Measurements from ENCODE around the gene PAPOLB.

Gene PAPOLB

DNA sequence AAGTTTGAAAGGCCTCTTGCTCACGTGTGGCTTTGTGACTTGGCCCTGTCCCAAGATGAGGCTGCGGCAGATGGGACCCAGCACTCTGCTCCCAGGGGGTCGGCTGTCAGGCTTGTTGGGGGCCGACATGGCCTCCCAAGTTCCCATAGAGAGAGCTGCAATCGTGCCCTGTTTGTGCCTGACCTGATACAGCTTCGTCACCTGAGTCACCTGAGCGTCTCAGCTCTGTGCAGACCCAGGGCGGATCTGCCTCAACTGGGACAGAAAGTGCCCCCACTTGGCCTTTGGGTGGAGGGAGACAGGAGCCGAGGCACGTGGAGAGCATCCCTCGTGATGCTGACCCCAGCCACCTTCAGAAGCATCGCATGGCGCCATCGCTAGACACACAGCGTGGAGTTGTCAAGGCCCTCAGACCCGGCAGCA is 21.7 kb downstream of the PAPOLB start:
- DNase-seq = no peak

DNA sequence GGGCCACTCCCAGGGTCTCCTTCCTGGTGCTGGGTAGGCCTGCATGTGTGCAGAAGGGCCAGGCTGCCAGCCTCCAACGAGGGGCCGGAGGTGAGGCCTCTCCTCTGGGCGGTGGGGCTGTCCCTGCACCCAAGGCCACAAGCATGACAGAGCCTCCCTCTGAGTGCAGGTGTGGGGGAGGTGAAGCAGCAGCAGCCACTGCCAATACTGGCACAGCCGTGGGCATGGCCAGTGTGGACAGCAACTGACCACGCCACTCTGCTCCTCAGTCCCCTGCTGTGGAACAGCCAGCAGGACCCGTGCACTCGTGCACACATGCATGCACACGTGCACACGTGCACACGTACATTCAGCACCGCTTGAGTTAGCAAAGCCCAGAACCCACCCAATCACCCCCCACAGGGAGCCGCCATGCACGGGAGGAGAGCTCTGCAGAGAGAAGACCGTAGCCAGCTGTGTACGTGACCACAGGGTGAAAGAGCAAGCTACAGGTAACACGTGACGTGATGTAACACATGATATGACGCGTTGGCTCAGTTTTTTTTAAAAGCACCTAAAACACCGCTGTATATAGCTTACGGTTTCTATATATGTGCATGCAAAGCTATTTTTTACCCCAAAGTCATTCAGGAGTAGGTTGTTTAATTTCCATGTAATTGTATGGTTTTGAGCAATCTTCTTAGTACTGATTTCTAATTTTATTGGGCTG is 23.1 kb downstream of the PAPOLB start:
- no peak for DNase-seq

GRCh38 chr7:4837803-4838625 is 23.8 kb downstream of the PAPOLB start:
- no peak for DNase-seq

GRCh38 chr7:4837041-4837802 is 24.6 kb downstream of the PAPOLB start:
- no peak for DNase-seq

DNA sequence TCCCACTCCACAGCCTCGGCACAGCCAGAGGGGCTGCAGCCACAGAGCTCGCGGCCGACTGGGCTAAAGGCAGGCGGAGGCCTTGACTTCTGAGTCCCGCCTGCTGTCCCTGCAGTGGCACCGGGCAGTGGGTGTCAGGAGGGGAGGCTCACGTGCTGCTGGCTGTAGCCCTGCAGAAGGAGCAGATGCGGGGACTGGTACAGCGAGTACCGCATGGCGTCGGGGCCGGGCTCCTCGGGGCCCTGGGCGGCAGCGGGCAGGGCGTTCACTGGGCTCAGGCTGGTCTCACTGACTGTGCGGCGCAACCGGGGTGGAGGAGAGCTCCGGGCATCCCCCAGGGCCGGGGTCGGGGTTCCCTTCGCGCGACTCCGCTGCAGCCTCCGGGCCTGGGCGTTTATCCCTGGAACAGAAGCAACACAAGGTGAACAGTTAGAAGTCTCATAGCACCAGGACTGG is 25.6 kb downstream of the PAPOLB start:
- DNase-seq = no peak

DNA sequence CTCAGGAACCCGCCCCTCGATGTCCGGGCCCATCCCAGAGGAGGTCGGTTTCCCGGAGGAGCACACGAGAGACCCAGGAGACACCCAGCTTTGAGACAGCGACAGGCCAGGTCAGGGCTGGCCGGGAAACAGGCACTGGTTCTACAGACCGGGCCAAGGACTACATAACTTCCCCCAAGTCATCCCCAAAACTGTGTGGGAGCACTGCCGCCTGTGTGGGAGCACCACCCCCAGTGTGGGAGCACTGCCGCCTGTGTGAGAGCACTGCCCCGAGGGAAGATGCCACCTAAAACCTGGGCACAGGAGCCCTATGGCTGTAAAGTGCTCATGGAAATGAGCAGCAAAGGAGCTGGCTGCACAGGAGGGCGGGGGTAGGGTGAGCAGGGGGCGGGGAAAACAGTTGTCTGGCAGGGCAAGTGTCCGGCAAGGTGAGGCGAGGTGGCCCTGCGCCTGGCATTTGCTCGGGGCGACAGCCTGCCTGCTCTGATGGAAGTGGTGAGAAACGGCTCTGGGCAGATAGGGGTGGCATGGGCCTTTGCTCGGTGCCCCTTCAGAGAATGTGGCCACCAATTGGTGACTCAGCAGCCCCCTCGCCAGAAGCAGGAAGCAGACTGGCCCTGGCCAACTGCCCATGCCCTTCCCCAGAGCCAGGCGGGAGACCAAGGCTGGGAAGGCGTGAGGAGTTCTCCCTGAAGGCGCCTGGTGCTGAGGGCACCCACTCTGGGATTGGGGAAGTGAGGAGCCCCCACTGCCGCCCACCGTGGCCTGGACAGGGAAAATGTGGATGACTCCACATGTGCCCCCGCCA is 26.2 kb downstream of the PAPOLB start:
- no peak for DNase-seq

- DNase-seq = no peak
Measured at GRCh38 chr7:4834601-4835397, 27.0 kb downstream of the PAPOLB start.

DNA sequence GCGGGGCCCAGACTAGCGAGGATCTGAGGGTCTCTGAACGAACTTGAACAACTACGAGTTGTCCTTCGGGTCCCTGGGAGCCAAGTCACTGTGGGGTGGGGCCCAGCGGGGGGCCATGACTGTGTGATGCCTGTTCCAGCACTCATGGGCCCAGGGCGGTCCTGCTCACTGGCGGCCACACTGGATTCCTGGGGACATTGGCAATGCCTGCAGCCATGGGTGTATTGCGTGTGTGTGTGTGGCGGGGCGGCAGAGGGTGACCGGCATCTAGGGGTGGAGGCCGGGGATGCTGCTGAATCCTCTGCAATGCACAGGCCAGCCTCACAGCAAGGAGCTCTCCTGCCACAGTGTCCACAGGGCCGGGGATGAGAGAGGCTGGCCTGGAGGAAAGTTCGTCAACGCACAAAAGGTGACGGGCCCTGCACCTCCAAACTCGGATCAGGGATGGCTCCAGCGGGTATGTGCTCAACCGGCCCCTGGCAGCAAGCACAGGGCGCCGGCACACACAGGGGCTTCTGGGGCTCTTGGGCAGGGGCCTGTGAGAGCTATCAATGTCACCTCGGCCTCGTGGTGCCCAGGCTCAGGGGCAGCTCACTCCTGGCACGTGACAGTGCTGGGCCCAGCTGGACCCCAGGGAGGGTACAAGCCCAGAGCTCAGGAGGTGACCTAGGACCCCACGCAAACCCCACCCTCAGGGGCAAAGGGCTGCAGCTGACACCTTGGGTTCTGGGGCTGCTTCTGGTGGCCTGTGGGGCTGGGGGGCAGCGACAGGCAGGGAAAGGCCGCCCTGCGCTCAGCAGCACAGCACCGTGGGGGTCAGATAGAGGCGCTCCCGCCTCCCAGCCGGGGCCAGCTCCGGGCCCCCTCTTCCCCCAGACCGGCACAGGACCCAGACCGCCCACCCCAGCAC is 27.9 kb downstream of the PAPOLB start:
- no peak for DNase-seq

DNA sequence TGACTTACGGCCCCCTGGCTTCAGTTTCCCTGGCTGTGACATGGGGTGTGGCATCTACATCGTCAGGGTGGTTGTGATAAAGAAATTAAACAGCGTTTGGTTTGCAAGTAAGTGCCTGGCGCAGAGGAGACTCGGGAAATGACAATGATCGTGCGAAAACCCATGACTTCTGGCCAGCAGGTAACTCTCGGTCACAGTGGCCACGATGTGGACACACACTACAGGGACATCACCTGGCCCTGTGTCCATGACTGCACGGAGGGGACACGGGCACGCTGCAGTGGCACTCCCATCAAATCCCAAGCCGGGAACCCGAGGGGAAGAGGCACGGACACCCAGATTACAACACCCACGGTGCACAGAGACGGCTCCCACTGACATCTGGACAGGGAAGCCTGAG is 28.7 kb downstream of the PAPOLB start:
- no peak for DNase-seq

- no peak for DNase-seq
Measured at GRCh38 chr7:4832711-4833110, 29.1 kb downstream of the PAPOLB start.

DNA sequence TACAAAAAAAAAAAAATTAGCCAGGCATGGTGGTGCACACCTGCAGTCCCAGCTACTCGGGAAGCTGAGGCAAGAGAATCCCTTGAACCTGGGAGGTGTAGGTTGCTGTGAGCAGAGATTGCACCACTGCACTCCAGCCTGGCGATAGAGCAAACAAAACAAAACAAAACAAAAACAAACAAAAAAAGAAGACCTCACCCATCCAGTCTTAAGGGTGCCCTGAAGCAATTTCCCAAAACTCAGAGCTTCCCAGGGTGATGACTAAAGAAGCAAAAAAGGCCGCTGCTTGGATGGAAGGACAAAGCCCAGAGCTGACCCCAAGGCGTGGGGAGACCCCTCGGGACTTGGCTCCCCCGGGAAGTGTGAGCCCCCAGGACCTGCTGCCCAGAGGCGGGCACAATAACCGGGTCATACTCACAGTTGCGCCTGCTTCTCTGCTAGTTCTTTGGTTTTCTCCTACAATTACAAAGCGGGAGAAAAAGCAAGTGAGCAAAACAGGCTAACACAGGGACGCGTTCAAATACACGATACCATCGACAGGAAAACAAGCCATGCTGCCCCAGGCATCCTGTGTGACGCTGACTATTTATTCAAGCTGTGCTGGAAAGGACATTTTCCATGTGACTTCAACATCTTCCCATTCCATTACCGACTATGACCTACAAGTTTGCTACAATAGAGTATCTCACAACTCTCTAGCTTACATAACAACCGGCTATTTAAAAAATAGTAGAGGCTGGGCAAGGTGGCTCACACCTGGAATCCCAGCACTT is 29.9 kb downstream of the PAPOLB start:
- DNase-seq = no peak

- DNase-seq = no peak
Measured at GRCh38 chr7:4830176-4830575, 31.7 kb downstream of the PAPOLB start.

DNA sequence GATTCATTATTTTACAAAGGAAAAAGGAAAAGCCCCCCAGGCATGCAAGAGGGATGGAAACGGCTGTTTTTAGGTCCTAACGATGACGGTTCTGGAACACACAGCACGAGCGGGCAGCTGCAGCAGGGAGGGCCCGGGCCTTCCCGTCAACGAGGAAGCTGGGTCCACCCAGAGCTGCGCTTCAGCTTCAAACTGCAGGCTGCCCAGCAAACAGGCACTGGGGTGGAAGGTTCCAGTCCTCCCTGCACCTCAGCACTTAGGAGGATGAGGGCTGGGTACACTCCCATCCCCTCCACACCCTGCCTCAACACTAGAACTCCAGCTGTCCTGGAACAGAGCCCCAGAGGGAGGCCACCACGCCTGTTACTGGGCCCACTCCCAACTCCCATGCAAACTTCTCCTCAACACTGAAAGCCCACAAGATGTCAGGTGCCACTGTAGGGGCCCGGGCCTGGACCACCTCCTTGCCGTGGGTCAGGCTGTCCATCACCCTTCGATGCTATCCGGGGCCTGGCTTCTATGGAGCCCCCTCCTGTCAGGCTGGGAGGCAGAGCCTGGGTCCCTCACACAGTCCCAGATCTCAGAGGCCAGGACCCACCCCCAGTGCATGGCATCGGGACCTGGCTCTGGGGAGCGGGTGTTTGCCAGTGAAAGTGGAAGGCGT is 33.0 kb downstream of the PAPOLB start:
- no peak for DNase-seq

DNA sequence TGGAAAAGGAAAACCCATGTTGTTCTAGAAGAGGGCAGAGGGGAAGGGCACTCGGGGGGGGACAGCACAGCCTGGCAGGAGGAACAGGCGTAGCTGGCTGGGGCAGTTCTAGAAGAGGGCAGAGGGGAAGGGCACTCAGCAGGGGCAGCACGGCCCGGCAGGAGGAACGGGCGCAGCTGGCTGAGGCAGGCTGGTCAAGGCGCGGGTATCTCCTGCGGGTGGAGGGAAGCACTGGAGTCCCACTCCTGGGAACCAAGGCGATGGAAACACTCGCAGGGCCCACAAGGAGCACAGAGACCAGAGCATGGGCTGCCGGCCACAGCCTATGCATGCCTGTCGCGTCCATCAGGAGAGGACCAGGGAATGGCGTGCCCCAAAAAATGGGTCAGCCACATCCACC is 36.7 kb downstream of the PAPOLB start:
- no peak for DNase-seq

DNA sequence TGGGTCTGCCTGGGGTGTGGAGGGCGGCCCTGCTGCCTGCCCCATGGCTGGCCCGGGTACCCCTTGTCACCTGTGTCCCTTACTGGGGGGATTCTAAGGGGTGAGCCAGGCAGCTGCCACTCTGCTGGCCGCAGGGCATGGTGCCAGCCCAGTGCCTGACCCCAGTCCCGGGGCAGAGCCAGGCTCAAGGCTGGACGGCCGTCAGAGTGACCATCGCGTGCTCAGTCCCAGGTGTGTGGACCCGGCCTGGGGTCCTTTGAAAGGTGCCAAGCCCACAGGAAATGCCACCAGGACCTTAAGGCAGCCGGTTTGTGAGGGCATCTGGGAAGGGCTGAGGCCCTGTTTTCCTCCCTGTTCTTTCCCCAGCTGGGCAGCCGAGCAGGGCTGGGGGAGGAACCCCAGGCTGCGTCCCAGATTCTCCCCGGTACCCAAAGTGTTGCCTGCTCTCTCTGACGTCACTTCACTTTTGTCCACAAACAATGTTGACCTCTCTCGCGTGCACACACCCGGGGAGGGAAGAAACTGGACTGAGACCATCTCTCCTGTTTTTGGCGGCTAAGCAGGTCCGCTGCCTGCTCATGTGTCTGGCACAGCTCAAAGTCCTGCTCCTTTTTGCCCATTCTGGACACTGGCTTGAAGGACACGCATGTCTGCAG is 37.6 kb downstream of the PAPOLB start:
- DNase-seq = no peak

DNA sequence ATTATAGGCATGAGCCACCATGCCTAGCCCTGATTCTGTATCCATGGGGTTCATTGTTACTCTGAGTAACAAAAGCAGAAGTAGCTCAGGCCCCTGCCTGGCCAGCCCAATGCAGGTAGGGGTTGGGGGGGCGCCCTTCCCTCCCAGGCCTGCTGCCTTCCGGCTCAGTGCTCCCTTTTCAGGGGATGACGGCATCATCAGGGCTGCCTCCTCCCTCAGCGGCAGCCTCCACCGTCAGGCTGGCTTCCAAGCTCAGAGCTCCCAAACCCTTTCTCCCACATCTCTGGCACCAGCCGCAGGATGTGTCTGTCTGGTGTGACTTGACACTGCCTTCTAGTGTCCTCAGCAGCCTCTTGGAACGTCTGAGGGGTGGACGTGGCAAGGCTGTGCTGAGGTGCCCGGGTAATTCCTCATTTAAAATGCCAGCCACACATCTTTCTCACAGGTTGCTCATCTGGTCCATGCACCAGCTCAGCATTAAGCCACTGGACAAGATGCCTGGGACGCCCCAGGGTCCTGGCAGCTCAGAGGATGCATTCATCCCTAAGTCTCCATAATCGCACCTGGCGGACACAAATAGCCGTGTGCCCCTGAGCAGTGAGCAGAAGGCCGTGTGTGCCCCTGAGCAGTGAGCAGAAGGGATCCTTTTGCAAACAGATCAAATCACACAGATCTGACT is 38.2 kb downstream of the PAPOLB start:
- DNase-seq = no peak

DNA sequence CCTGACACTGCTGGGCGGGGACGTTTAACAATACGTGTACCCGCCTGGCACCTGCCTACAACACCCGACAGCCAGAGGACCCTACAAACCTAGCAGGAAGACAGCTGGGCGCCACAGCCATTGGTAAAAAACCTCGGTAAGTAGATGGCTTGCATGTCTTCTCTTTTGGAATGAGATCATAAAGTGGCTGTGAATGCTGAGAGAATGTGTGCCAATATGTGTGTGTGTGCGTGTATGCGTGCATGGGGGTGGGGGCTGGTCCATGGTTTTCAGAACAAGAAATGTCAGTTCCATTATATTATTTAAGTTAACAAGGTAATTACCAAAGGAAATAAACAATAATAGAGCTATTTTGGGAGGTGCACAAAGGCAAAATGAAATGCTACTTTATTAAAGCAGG is 39.2 kb downstream of the PAPOLB start:
- DNase-seq = no peak

DNA sequence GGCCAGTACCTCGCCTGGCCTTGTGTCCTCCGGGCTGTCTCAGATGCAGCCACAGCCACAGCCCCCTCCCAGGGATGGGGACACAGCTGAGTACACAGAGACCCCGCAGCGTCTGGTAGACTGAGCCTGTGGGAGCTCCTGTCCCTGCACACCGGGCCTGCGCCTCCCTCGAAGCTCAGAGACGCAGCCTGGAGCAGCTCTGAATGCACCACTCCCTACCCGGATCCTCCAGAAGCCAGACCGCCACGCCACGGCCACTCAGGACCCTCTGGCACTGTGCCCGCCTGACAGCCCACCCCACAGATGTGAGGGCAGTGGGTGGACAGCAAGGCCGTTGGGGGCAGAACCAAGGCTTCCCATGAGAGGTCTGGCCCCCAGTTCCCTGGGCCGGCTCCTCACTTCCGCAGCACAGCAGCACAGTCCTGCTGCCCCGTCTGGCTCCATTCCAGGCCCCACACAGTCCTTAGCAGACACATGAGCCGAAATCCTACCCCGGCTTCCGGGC is 40.8 kb downstream of the PAPOLB start:
- no peak for DNase-seq

Measured in DMS79 treated with DMSO at 0.1 percent for 48 hours (cell line).